ENCODE data around the gene PPP4R3A. TPM values are rescaled to one million over a fixed set of nuclear protein-coding genes. Genes with fewer than 3 reads are reported as not detected.

The PPP4R3A gene
- total RNA-seq, 1 experiment from 2014 or later: 148 TPM

DNA sequence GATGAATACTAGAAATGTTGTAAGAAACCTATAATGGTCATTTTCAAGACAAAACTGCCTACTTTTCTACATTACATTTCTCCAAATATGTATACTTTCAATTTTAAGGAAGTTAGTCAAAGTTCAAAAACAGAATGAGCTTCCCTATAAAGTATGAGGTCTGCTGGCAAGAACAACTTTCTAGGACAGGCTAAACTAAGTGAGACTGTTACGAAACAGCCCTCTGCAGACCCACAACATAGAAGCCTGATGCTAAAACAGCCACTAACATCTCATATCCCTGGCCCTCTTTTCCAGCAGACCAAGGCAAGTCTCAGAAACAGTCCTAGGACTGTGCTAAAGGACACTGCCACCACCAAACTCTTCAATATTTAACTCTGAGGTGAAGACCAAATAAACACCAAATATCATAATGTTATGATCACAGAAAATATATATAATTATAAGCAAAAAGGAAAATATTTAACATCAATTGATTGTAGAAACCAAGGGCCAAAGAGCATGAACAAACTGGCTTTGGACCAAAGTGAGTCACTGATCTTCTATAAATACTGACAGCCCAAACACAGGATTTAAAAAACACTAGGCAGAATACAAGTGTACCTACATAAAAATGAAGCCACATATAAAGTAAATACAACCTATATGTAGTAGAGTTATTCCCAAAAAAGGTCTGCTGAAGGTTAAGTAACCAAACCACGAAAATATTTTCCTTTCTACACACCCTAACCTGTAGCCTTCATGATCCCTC, 27.7 kb downstream of the PPP4R3A start:
- no peak overlapping the region for H3K4me3 Mint-ChIP-seq
- H2BK5ac ChIP-seq (ENCODE audit: insufficient read length, low read length): no peak overlapping the region
- no peak overlapping the region for H3K27ac ChIP-seq (ENCODE audit: insufficient read length, low read depth, low read length)
- no peak overlapping the region for H2BK12ac ChIP-seq (ENCODE audit: insufficient read length, low read depth, low read length)
- peaks cover 36 to 91% (median 78%) of the 10 kb centered on the region in 3 experiments; a peak in 6 of 7 replicates for H3K36me3 Mint-ChIP-seq (ENCODE audit: insufficient read depth in 1 of 3, low read depth in 3 of 3)
- H3K23me2 ChIP-seq (ENCODE audit: insufficient read length, low read depth, low read length, poor library complexity, severe bottlenecking): no peaks in the 10 kb centered on the region
- no peak overlapping the region for H3K14ac ChIP-seq (ENCODE audit: insufficient read depth, low read length)
- no peak overlapping the region for H3T11ph ChIP-seq (ENCODE audit: low read length)
- H4K20me1 ChIP-seq (ENCODE audit: control insufficient read depth, insufficient read depth, insufficient read length): no peaks in the 10 kb centered on the region
- H2AFZ ChIP-seq (ENCODE audit: low read length): no peak overlapping the region
- TF ChIP-seq, protein P1, sequence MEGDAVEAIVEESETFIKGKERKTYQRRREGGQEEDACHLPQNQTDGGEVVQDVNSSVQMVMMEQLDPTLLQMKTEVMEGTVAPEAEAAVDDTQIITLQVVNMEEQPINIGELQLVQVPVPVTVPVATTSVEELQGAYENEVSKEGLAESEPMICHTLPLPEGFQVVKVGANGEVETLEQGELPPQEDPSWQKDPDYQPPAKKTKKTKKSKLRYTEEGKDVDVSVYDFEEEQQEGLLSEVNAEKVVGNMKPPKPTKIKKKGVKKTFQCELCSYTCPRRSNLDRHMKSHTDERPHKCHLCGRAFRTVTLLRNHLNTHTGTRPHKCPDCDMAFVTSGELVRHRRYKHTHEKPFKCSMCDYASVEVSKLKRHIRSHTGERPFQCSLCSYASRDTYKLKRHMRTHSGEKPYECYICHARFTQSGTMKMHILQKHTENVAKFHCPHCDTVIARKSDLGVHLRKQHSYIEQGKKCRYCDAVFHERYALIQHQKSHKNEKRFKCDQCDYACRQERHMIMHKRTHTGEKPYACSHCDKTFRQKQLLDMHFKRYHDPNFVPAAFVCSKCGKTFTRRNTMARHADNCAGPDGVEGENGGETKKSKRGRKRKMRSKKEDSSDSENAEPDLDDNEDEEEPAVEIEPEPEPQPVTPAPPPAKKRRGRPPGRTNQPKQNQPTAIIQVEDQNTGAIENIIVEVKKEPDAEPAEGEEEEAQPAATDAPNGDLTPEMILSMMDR (conservative IDR thresholded peaks at IDR 0.05): no peak
- no peak overlapping the region for H2AK5ac ChIP-seq (ENCODE audit: insufficient read length, low read length)
- H4K5ac ChIP-seq (ENCODE audit: insufficient read length, low read depth, low read length): no peak overlapping the region
- H3K27me3 ChIP-seq (ENCODE audit: insufficient read depth, low read length): no peaks in the 10 kb centered on the region
- H2BK120ac ChIP-seq (ENCODE audit: low read depth, low read length, poor library complexity, severe bottlenecking): no peak overlapping the region
- H3K4me1 ChIP-seq (ENCODE audit: insufficient read depth, low read length): no peaks in the 10 kb centered on the region
- no peak overlapping the region for H3K18ac ChIP-seq (ENCODE audit: insufficient read length, low read depth, low read length)
- H3K56ac ChIP-seq (ENCODE audit: insufficient read length, low read depth, low read length): no peak overlapping the region
- H3K23ac ChIP-seq (ENCODE audit: insufficient read length, low read depth, low read length): no peak overlapping the region
- H3K9me3 ChIP-seq (ENCODE audit: control insufficient read depth, low read depth, low read length): no peaks in the 10 kb centered on the region
- no peak overlapping the region for H3K9ac ChIP-seq (ENCODE audit: extremely low read depth, insufficient read length, low read length)
- H3K27me3 Mint-ChIP-seq (ENCODE audit: low read depth): no peaks in the 10 kb centered on the region
- no peak overlapping the region for H4K8ac ChIP-seq (replicated peaks; ENCODE audit: insufficient read length, low read depth, low read length)
- no peak overlapping the region for H4K91ac ChIP-seq (ENCODE audit: insufficient read length, low read depth, low read length)
- peaks cover 4% of the 10 kb centered on the region; the same call in 1 of the 2 replicates for H3K79me2 ChIP-seq (ENCODE audit: insufficient read depth, low read length)
- H3K4ac ChIP-seq (ENCODE audit: low read depth, low read length): no peak overlapping the region
- H3K9me3 Mint-ChIP-seq: no peaks in the 10 kb centered on the region
- DNase-seq: no peak
- H3K79me1 ChIP-seq (ENCODE audit: insufficient read depth, low read depth, low read length, poor library complexity, severe bottlenecking): peaks cover 16% of the 10 kb centered on the region
- peaks cover 14 to 16% of the 10 kb centered on the region in 2 experiments for H3K4me1 Mint-ChIP-seq
- H2BK20ac ChIP-seq (ENCODE audit: low read depth, low read length, poor library complexity, severe bottlenecking): no peak overlapping the region
- WGBS (ENCODE audit: extremely low coverage, insufficient read length, low lambda C conversion rate): no CpG with 5 or more reads among the region's 2 CpGs
- H2BK15ac ChIP-seq (ENCODE audit: low read depth, low read length): no peak overlapping the region
- H3K4me2 ChIP-seq (ENCODE audit: insufficient read depth, insufficient read length, low read length): no peak overlapping the region
- H3K27ac Mint-ChIP-seq: no peak overlapping the region
